Vagina (tissue), 2 donors: ENCODE measurements around the gene FCRL5.

Experiments
- POLR2A ChIP-seq, 2 donors: fragments of 450-650 bp; IDR thresholded peaks; one replicate each; pipeline ENCODE4 v1.6.1; 2017; ENCODE audit warnings: antibody characterized with exemption in 2 of 2, mild to moderate bottlenecking in 2 of 2, moderate library complexity in 2 of 2
- POLR2AphosphoS5 ChIP-seq, 2 donors: sonication (generic); formaldehyde crosslinking; IDR thresholded peaks; one replicate each; pipeline ENCODE4 v1.9.0; 2017; ENCODE audit warnings: antibody characterized with exemption in 2 of 2, mild to moderate bottlenecking in 2 of 2, low read depth in 1 of 2; ENCODE audit not compliant: insufficient read depth in 1 of 2
- TF ChIP-seq, protein P1 (sequence below), 3 experiments: fragments of 450-650 bp in 2 of 3; fragments of 200-600 bp in 1 of 3; sonication (generic) in 1 of 3; IDR thresholded peaks; one replicate each; pipeline ENCODE4 v1.5.1; 2017 to 2019; ENCODE audit warnings: antibody characterized with exemption in 3 of 3, mild to moderate bottlenecking in 2 of 3, moderate library complexity in 2 of 3

DNA sequence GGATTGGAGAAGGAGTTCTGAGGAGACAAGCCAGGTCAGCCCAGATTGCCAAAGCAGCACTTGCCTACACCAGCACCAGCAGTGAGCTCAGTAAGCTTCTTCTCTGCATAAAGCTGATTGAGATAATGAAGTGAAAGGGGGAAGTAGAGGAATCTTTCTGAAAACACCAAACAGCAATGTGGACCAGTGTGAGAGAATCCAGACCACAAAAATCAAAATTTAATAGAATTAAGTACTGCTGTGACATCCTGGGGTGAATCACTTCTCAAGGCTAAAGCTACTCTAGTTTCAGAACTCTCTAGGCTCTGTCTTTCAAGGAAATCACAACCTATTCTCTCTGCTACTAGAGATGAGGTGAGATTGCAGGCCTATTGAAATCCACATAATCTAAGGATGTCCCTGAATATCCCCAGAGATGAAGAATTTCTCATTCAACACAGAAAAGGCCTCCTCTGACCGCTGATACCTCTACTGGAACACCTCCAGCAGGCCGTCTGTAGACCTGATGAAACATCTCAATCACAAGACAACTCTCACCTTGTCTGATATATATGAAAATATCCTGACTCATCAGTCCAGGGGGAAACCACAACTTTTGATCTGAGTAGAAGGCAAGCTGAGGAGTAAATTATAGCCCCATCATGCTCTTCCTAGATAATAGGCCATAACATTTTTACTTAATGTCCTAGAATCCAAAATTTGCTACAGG, 45.8 kb upstream of the FCRL5 start, which contains the start of gene FCRL4:
- TF ChIP-seq, protein P1, sequence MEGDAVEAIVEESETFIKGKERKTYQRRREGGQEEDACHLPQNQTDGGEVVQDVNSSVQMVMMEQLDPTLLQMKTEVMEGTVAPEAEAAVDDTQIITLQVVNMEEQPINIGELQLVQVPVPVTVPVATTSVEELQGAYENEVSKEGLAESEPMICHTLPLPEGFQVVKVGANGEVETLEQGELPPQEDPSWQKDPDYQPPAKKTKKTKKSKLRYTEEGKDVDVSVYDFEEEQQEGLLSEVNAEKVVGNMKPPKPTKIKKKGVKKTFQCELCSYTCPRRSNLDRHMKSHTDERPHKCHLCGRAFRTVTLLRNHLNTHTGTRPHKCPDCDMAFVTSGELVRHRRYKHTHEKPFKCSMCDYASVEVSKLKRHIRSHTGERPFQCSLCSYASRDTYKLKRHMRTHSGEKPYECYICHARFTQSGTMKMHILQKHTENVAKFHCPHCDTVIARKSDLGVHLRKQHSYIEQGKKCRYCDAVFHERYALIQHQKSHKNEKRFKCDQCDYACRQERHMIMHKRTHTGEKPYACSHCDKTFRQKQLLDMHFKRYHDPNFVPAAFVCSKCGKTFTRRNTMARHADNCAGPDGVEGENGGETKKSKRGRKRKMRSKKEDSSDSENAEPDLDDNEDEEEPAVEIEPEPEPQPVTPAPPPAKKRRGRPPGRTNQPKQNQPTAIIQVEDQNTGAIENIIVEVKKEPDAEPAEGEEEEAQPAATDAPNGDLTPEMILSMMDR (IDR thresholded peaks at IDR 0.05): no peak
- TF ChIP-seq POLR2AphosphoS5 (IDR thresholded peaks at IDR 0.05; ENCODE audit: insufficient read depth in 1 of 2, low read depth in 1 of 2): no peak
- no peak for TF ChIP-seq POLR2A (IDR thresholded peaks at IDR 0.05)
